ENCODE results near the gene MXD1. TPM values are rescaled to one million over a fixed set of nuclear protein-coding genes. Genes with fewer than 3 reads are reported as not detected.

Gene MXD1
- total RNA-seq, 1 experiment from 2014 or later: 3.7 TPM

- Histone ChIP-seq H4K91ac (ENCODE audit: insufficient read length, low read depth, low read length) (no peak overlapping the region), H3K9ac (ENCODE audit: extremely low read depth, insufficient read length, low read length) (no peak overlapping the region)
Measured at GRCh38 chr2:69960821-69961220, 45.9 kb downstream of the MXD1 start.

More at GRCh38 chr2:69960821-69961220, 45.9 kb downstream of the MXD1 start:
- Histone ChIP-seq H3K23ac (ENCODE audit: insufficient read length, low read depth, low read length) (no peak overlapping the region), H3K4me1 (ENCODE audit: insufficient read depth, low read length) (no peaks in the 10 kb centered on the region; the same call in 1 of the 2 replicates), H3K14ac (ENCODE audit: insufficient read depth, low read length) (no peak overlapping the region), H2AFZ (ENCODE audit: low read length) (no peak overlapping the region), H3K23me2 (ENCODE audit: insufficient read length, low read depth, low read length, poor library complexity, severe bottlenecking) (no peaks in the 10 kb centered on the region), H3T11ph (ENCODE audit: low read length) (no peak overlapping the region), H4K20me1 (ENCODE audit: control insufficient read depth, insufficient read depth, insufficient read length) (no peaks in the 10 kb centered on the region), H3K27ac (ENCODE audit: insufficient read length, low read depth, low read length) (no peak overlapping the region), H3K9me3 (ENCODE audit: control insufficient read depth, low read depth, low read length) (no peaks in the 10 kb centered on the region), H2BK20ac (ENCODE audit: low read depth, low read length, poor library complexity, severe bottlenecking) (no peak overlapping the region), H3K18ac (ENCODE audit: insufficient read length, low read depth, low read length) (no peak overlapping the region), H2BK12ac (ENCODE audit: insufficient read length, low read depth, low read length) (no peak overlapping the region), H2BK15ac (ENCODE audit: low read depth, low read length) (no peak overlapping the region), H3K56ac (ENCODE audit: insufficient read length, low read depth, low read length) (no peak overlapping the region), H2AK5ac (ENCODE audit: insufficient read length, low read length) (no peak overlapping the region), H4K5ac (ENCODE audit: insufficient read length, low read depth, low read length) (no peak overlapping the region), H3K27me3 (ENCODE audit: insufficient read depth, low read length) (no peaks in the 10 kb centered on the region), H3K4me2 (ENCODE audit: insufficient read depth, insufficient read length, low read length) (no peak overlapping the region), H2BK5ac (ENCODE audit: insufficient read length, low read length) (no peak overlapping the region), H3K79me1 (ENCODE audit: insufficient read depth, low read depth, low read length, poor library complexity, severe bottlenecking) (no peaks in the 10 kb centered on the region), H3K79me2 (ENCODE audit: insufficient read depth, low read length) (no peaks in the 10 kb centered on the region), H4K8ac (replicated peaks; ENCODE audit: insufficient read length, low read depth, low read length) (no peak overlapping the region), H2BK120ac (ENCODE audit: low read depth, low read length, poor library complexity, severe bottlenecking) (no peak overlapping the region), H3K4ac (ENCODE audit: low read depth, low read length) (no peak overlapping the region)
- DNase-seq: peak; percentile 6
- H3K4me1 Mint-ChIP-seq: peaks cover 15 to 17% of the 10 kb centered on the region in 2 experiments
- H3K27me3 Mint-ChIP-seq (ENCODE audit: low read depth): peaks cover 12% of the 10 kb centered on the region
- H3K27ac Mint-ChIP-seq: no peak overlapping the region
- no peak for TF ChIP-seq CTCF (conservative IDR thresholded peaks at IDR 0.05)
- no peaks in the 10 kb centered on the region for H3K36me3 Mint-ChIP-seq (ENCODE audit: insufficient read depth in 1 of 3, low read depth in 3 of 3)
- H3K4me3 Mint-ChIP-seq: no peak overlapping the region
- no peaks in the 10 kb centered on the region for H3K9me3 Mint-ChIP-seq
- WGBS (ENCODE audit: extremely low coverage, insufficient read length, low lambda C conversion rate): no CpG with 5 or more reads among the region's 6 CpGs

Data from H9 (cell line).